H1 (cell line): ENCODE results near the gene FAM174B. TPM values are rescaled to one million over a fixed set of nuclear protein-coding genes. Genes with fewer than 3 reads are reported as not detected.

Experiments used
- CTCF ChIA-PET: fragments of 300-600 bp; sonication (Branson Sonifier 250); formaldehyde crosslinking; loops from one replicate; lab custom pipeline; 2021; ENCODE audit not compliant: partially characterized antibody; lab: Charles Lee
- POLR2A ChIA-PET: fragments of 300-600 bp; sonication (Branson Sonifier 250); formaldehyde crosslinking; loops from one replicate; lab custom pipeline; 2021; ENCODE audit warnings: inconsistent platforms; ENCODE audit not compliant: partially characterized antibody; lab: Charles Lee
- DNase-seq, 2 experiments: peaks; one replicate each; pipeline versions ENCODE4 v3.0.0 to v3.0.0-alpha.2; 2010 to 2022; ENCODE audit warnings: low spot score in 2 of 2, low read depth in 1 of 2, mixed read lengths in 1 of 2
- FAIRE-seq: peaks from 2 replicates; lab custom pipeline; 2011; peaks lifted over from hg19 to GRCh38; lab: Jason Lieb, UNC
- H2AFZ ChIP-seq: 2 replicates; pipeline ENCODE4 v1.8.1; 2012; ENCODE audit warnings: low read length, inconsistent platforms
- H2AK5ac ChIP-seq: 2 replicates; pipeline ENCODE4 v1.6.1; 2013; ENCODE audit warnings: low read depth, low read length
- H2BK120ac ChIP-seq: replicated peaks from 2 replicates; pipeline ENCODE3; 2013; ENCODE audit warnings: low read depth, low read length, inconsistent platforms
- H2BK12ac ChIP-seq: 2 replicates; pipeline ENCODE4 v1.6.1; 2013; ENCODE audit warnings: low read depth, low read length
- H2BK15ac ChIP-seq: 2 replicates; pipeline ENCODE4 v1.6.1; 2013; ENCODE audit warnings: low read length
- H2BK20ac ChIP-seq: 2 replicates; pipeline ENCODE4 v1.6.1; 2013; ENCODE audit warnings: low read length
- H2BK5ac ChIP-seq: 2 replicates; pipeline ENCODE4 v1.6.1; 2013; ENCODE audit warnings: low read depth, low read length
- H3K14ac ChIP-seq: 2 replicates; pipeline ENCODE4 v1.6.1; 2013; ENCODE audit warnings: inconsistent platforms; ENCODE audit not compliant: insufficient read length
- H3K18ac ChIP-seq: 2 replicates; pipeline ENCODE4 v1.6.1; 2013; ENCODE audit warnings: low read length; ENCODE audit errors: extremely low read depth
- H3K23ac ChIP-seq: 2 replicates; pipeline ENCODE4 v1.6.1; 2013; ENCODE audit warnings: inconsistent platforms; ENCODE audit not compliant: insufficient read length
- H3K23me2 ChIP-seq: 2 replicates; pipeline ENCODE4 v1.6.1; 2013; ENCODE audit warnings: low read depth, low read length
- H3K27ac ChIP-seq: 2 replicates; pipeline ENCODE4 v1.6.1; 2011; ENCODE audit warnings: low read depth, low read length, inconsistent platforms
- H3K27me3 ChIP-seq, 4 experiments: replicated peaks in 1 of 4; 1 replicate in 1 of 4; 2 replicates in 3 of 4; pipeline versions ENCODE4 v1.6.1 to v1.8.1; 2011 to 2013; ENCODE audit warnings: low read length in 3 of 4, mild to moderate bottlenecking in 3 of 4, inconsistent platforms in 2 of 4, mixed read lengths in 2 of 4, moderate library complexity in 1 of 4; ENCODE audit not compliant: control insufficient read depth in 3 of 4, insufficient read depth in 3 of 4; ENCODE audit errors: extremely low read depth in 1 of 4
- H3K36me3 ChIP-seq, 4 experiments: 2 replicates each; pipeline versions ENCODE4 v1.6.1 to v1.8.1; 2011 to 2013; ENCODE audit warnings: mild to moderate bottlenecking in 4 of 4, low read length in 3 of 4, moderate library complexity in 2 of 4, control low read depth in 1 of 4, inconsistent platforms in 1 of 4; ENCODE audit not compliant: insufficient read depth in 4 of 4, control insufficient read depth in 2 of 4
- H3K4ac ChIP-seq: replicated peaks from 2 replicates; pipeline ENCODE3; 2013; ENCODE audit warnings: low read length, low read depth, mixed read lengths, inconsistent platforms; ENCODE audit not compliant: insufficient read length
- H3K4me1 ChIP-seq, 4 experiments: replicated peaks in 1 of 4; 1 replicate in 1 of 4; 2 replicates in 3 of 4; pipeline versions ENCODE4 v1.6.1 to v1.8.1; 2011 to 2013; ENCODE audit warnings: low read length in 3 of 4, inconsistent platforms in 2 of 4, mixed read lengths in 1 of 4; ENCODE audit not compliant: insufficient read depth in 4 of 4, control insufficient read depth in 3 of 4
- H3K4me2 ChIP-seq, 2 experiments: 2 replicates each; pipeline versions ENCODE4 v1.6.1 to v1.8.1; 2011 to 2013; ENCODE audit warnings: low read depth in 2 of 2, low read length in 2 of 2, control low read depth in 1 of 2, inconsistent platforms in 1 of 2, mild to moderate bottlenecking in 1 of 2; ENCODE audit not compliant: insufficient read depth in 1 of 2
- H3K4me3 ChIP-seq, 4 experiments: fragments of 200-600, 300-600 bp in 1 of 4; sonication (generic), shearing (Covaris generic), sonication (Bioruptor Twin) in 1 of 4; 2 replicates each; pipeline versions ENCODE4 v1.5.1 to v1.8.1; 2011 to 2016; ENCODE audit warnings: low read length in 4 of 4, low read depth in 3 of 4, control low read depth in 2 of 4, inconsistent platforms in 2 of 4, mild to moderate bottlenecking in 2 of 4, mixed read lengths in 1 of 4, moderate library complexity in 1 of 4; ENCODE audit not compliant: insufficient read depth in 2 of 4; ENCODE audit errors: extremely low read depth in 1 of 4
- H3K56ac ChIP-seq: replicated peaks from 2 replicates; pipeline ENCODE3; 2013; ENCODE audit warnings: low read depth, mild to moderate bottlenecking, mixed read lengths, low read length, inconsistent platforms; ENCODE audit not compliant: insufficient read length
- H3K79me1 ChIP-seq: 2 replicates; pipeline ENCODE4 v1.6.1; 2013; ENCODE audit warnings: low read depth, low read length, control low read depth
- H3K79me2 ChIP-seq, 2 experiments: 2 replicates each; pipeline versions ENCODE4 v1.6.1 to v1.8.1; 2012 to 2013; ENCODE audit warnings: low read length in 2 of 2, mild to moderate bottlenecking in 2 of 2, inconsistent platforms in 1 of 2; ENCODE audit not compliant: insufficient read depth in 2 of 2, control insufficient read depth in 1 of 2
- H3K9ac ChIP-seq, 4 experiments: replicated peaks in 1 of 4; 1 replicate in 1 of 4; 2 replicates in 3 of 4; pipeline versions ENCODE4 v1.6.1 to v1.8.1; 2011 to 2013; ENCODE audit warnings: low read depth in 3 of 4, low read length in 3 of 4, control low read depth in 2 of 4, mild to moderate bottlenecking in 2 of 4, moderate library complexity in 2 of 4, inconsistent platforms in 1 of 4; ENCODE audit errors: extremely low read depth in 1 of 4
- H3K9me3 ChIP-seq, 2 experiments: 2 replicates each; pipeline versions ENCODE4 v1.6.1 to v1.8.1; 2012 to 2013; ENCODE audit warnings: mild to moderate bottlenecking in 2 of 2, moderate library complexity in 2 of 2, control low read depth in 1 of 2, inconsistent platforms in 1 of 2, low read depth in 1 of 2, low read length in 1 of 2, mixed read lengths in 1 of 2; ENCODE audit not compliant: insufficient read depth in 2 of 2
- H4K20me1 ChIP-seq, 2 experiments: replicated peaks in 1 of 2; 2 replicates each; pipeline versions ENCODE3 to v1.8.1; 2011 to 2013; ENCODE audit warnings: inconsistent platforms in 2 of 2, low read length in 2 of 2, mild to moderate bottlenecking in 1 of 2; ENCODE audit not compliant: insufficient read depth in 2 of 2, control insufficient read depth in 1 of 2
- H4K5ac ChIP-seq: 2 replicates; pipeline ENCODE4 v1.6.1; 2013; ENCODE audit warnings: low read length, low read depth, mixed read lengths, inconsistent platforms; ENCODE audit not compliant: insufficient read length
- H4K8ac ChIP-seq: 2 replicates; pipeline ENCODE4 v1.8.0; 2013; ENCODE audit warnings: mild to moderate bottlenecking, moderate library complexity, low read length, inconsistent platforms; ENCODE audit not compliant: insufficient read depth; ENCODE audit errors: extremely low read depth
- H4K91ac ChIP-seq: replicated peaks from 2 replicates; pipeline ENCODE3; 2013; ENCODE audit warnings: low read length, mixed read lengths, inconsistent platforms; ENCODE audit not compliant: insufficient read length
- BACH1 ChIP-seq: IDR thresholded peaks from 2 replicates; pipeline ENCODE4 v1.6.1; 2012; ENCODE audit warnings: low read length, improper control_type of control experiment
- CBX5 ChIP-seq: fragments of 300-800, 300-1000 bp; sonication (generic); IDR thresholded peaks from 2 replicates; pipeline ENCODE4 v1.7.1; 2016; ENCODE audit warnings: antibody characterized with exemption, low read length, low read depth
- CHD1 ChIP-seq: IDR thresholded peaks from 2 replicates; pipeline ENCODE4 v1.6.1; 2012; ENCODE audit warnings: low read depth, low read length, improper control_type of control experiment
- FOSL1 ChIP-seq: IDR thresholded peaks from 2 replicates; pipeline ENCODE4 v1.6.1; 2011; ENCODE audit warnings: mild to moderate bottlenecking, low read depth, low read length, moderate library complexity; ENCODE audit not compliant: insufficient read depth
- GABPA ChIP-seq: IDR thresholded peaks from 2 replicates; pipeline ENCODE4 v1.6.1; 2011; ENCODE audit warnings: mild to moderate bottlenecking, low read length, moderate library complexity, borderline replicate concordance; ENCODE audit not compliant: insufficient read depth
- HDAC2 ChIP-seq, 2 experiments: fragments of 300-600 bp in 1 of 2; sonication (generic) in 1 of 2; IDR thresholded peaks; 2 replicates each; pipeline ENCODE4 v1.6.1; 2011 to 2012; ENCODE audit warnings: low read depth in 2 of 2, low read length in 2 of 2, mild to moderate bottlenecking in 2 of 2, moderate library complexity in 2 of 2, borderline replicate concordance in 1 of 2, inconsistent platforms in 1 of 2
- JUND ChIP-seq: IDR thresholded peaks from 2 replicates; pipeline ENCODE4 v1.6.1; 2011; ENCODE audit warnings: mild to moderate bottlenecking, improper control_type of control experiment, low read length
- MAFK ChIP-seq: IDR thresholded peaks from 2 replicates; pipeline ENCODE4 v1.6.1; 2012; ENCODE audit warnings: low read depth, mild to moderate bottlenecking, improper control_type of control experiment, low read length
- PHF8 ChIP-seq: fragments of 200-600 bp; sonication (generic); conservative IDR thresholded peaks from 2 replicates; pipeline ENCODE4 v1.7.1; 2012; ENCODE audit warnings: low read depth, mild to moderate bottlenecking, inconsistent platforms, low read length, moderate library complexity
- SAP30 ChIP-seq: fragments of 300-600 bp; sonication (generic); IDR thresholded peaks from 2 replicates; pipeline ENCODE4 v1.7.1; 2012; ENCODE audit warnings: low read length, moderate library complexity, mild to moderate bottlenecking, inconsistent platforms; ENCODE audit not compliant: insufficient read depth, insufficient replicate concordance
- SP4 ChIP-seq: IDR thresholded peaks from 2 replicates; pipeline ENCODE4 v1.6.1; 2012; ENCODE audit warnings: low read length, inconsistent platforms
- TCF12 ChIP-seq: IDR thresholded peaks from 2 replicates; pipeline ENCODE4 v1.6.1; 2011; ENCODE audit warnings: low read depth, mild to moderate bottlenecking, low read length
- WGBS, 2 experiments: shearing (Covaris generic) in 1 of 2; methylation state at CpG; one replicate each; pipeline versions ENCODE4 v1.1.6 to v1.1.7; 2013 to 2015; ENCODE audit warnings: low lambda C conversion rate in 2 of 2, mixed read lengths in 2 of 2, inconsistent platforms in 1 of 2, low coverage in 1 of 2, missing lambda C conversion rate in 1 of 2; ENCODE audit not compliant: insufficient replicate concordance in 2 of 2, insufficient coverage in 1 of 2, insufficient read length in 1 of 2; ENCODE audit errors: extremely low coverage in 1 of 2, missing lambda C conversion rate in 1 of 2; 5-methylcytosine and 5-hydroxymethylcytosine counted together
- polyA plus RNA-seq, 7 experiments: library from polyadenylated mRNA; depleted of rRNA in 3 of 7; stranded (reverse) in 5 of 7; unstranded in 2 of 7; fragments of >200 nt in 5 of 7; fragments of 200-250 nt in 2 of 7; gene quantifications; 1 replicate in 5 of 7; 2 replicates in 1 of 7; 4 replicates in 1 of 7; pipeline versions ENCODE4 v1.2.1 to v1.2.3, GENCODE V29; 2011 to 2013; ENCODE audit warnings: missing spikeins in 2 of 7, mixed read lengths in 2 of 7
- total RNA-seq: library from RNA; stranded (reverse); fragmentation: NEBNext Ultra II Directional; extraction: Animal tissue kit (Norgen Biotek cat#: 25700); gene quantifications from 2 replicates; pipeline ENCODE4 v1.2.1, GENCODE V29; 2021

FAM174B gene
- total and polyA plus RNA-seq, 2 of the 8 experiments (the other 6 are each of a cell fraction or from before 2014, with no cell fraction given) = 9.3 to 35.2 TPM

DNA sequence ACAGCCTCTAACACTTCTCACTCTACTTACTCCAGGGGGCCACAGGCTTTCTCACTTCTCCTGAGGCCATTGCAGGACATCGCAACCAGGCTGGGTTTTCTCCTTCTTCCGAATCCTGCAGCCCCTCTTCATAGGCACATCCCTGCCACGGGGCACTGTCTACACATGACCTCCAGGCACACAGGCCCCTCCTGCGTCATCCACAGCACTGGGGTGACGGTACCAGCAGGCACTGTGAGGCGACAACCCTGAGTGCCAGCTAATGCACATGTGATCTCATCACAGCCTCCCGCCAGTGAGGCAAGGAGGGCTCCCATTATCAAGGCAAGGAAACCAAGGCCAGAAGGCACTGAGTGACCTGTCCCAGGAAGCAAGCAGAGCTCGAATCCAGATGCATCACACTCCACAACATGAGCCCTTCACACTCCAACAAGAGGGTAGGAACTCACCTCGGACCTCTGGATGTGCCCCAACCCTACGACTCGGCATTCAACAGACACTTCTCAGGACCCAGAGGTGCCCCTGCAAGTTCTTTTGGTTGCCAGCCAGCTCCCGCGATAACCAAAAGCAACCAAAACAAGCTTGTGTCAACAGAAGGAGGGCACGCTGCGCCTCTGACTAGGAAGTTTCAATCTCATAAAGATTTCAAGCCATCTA, 16.7 kb downstream of the FAM174B start:
- TF ChIP-seq MAFK (no peak), CHD1 (no peak), BACH1 (no peak), PHF8 (no peak), FOSL1 (no peak), GABPA (no peak), CBX5 (no peak), TCF12 (no peak), SAP30 (no peak), SP4 (no peak), HDAC2 (IDR thresholded peaks at IDR 0.05; ENCODE audit: borderline replicate concordance in 1 of 2, low read depth in 2 of 2, low read length in 2 of 2) (no peak), JUND (no peak)
- TF ChIP-seq, all 59 proteins: peak for 0
- WGBS, 2 experiments = 90% methylated on average over 15 of the region's 15 CpGs; no CpG with 5 or more reads in 1 of the 2 experiments
- peak overlapping the region; percentile 85 for H3K18ac ChIP-seq
- H3K27ac ChIP-seq = no peak overlapping the region
- DNase-seq = no peak
- peak overlapping the region; percentile 70 for H4K91ac ChIP-seq
- peak overlapping the region; percentile 13 for H2BK120ac ChIP-seq
- no peak overlapping the region for H3K23ac ChIP-seq
- H3K36me3 ChIP-seq = no peaks in the 10 kb centered on the region
- no peak overlapping the region for H3K56ac ChIP-seq
- peak overlapping the region; percentile 95 for H2BK15ac ChIP-seq
- H3K4me3 ChIP-seq = no peak overlapping the region
- no peak for FAIRE-seq
- H2BK5ac ChIP-seq = peak overlapping the region; percentile 92
- no peak overlapping the region for H4K8ac ChIP-seq
- H2BK20ac ChIP-seq = peak overlapping the region; percentile 48; the same call in 1 of the 2 replicates
- no peaks in the 10 kb centered on the region for H3K27me3 ChIP-seq
- CTCF ChIA-PET = no interaction called here
- H3K4me2 ChIP-seq = no peak overlapping the region
- no peaks in the 10 kb centered on the region; a peak in 1 of 4 replicates for H3K9me3 ChIP-seq
- peak overlapping the region; percentile 99 for H2AK5ac ChIP-seq
- no peaks in the 10 kb centered on the region for H4K20me1 ChIP-seq
- no peak overlapping the region for H2AFZ ChIP-seq
- H2BK12ac ChIP-seq = peak overlapping the region; percentile 96; the same call in 1 of the 2 replicates
- H3K23me2 ChIP-seq = 0 out of 2 replicates have a peak, but pooled peaks cover 2% of the 10 kb centered on the region
- H3K79me2 ChIP-seq = peaks cover 2 to 35% of the 10 kb centered on the region in 2 experiments; a peak in 3 of 4 replicates
- H4K5ac ChIP-seq = no peak overlapping the region
- no peak overlapping the region for H3K9ac ChIP-seq
- no peak overlapping the region for H3K14ac ChIP-seq
- H3K4me1 ChIP-seq = peaks cover 0 to 9% (median 6%) of the 10 kb centered on the region in 4 experiments; a peak in 4 of 7 replicates
- POLR2A ChIA-PET = no interaction called here
- H3K4ac ChIP-seq = peak overlapping the region; percentile 91
- peaks cover 10% of the 10 kb centered on the region; the same call in 1 of the 2 replicates for H3K79me1 ChIP-seq
